HepG2 (cell line): ENCODE measurements around the gene ABCG8.

Experiments
- ATF2 ChIP-seq: sonication (generic); formaldehyde crosslinking; IDR thresholded peaks from 2 replicates; pipeline ENCODE4 v1.4.0; 2020; ENCODE audit warnings: missing genetic modification reagents
- BRF2 ChIP-seq: sonication (generic); formaldehyde crosslinking; IDR thresholded peaks from 2 replicates; pipeline ENCODE4 v1.8.1; 2022; ENCODE audit warnings: mild to moderate bottlenecking, missing genetic modification reagents
- CREB1 ChIP-seq, 2 experiments: fragments of 450-650 bp in 1 of 2; IDR thresholded peaks; 2 replicates each; pipeline ENCODE4 v1.6.1; 2016 to 2017; ENCODE audit warnings: control low read depth in 1 of 2, mild to moderate bottlenecking in 1 of 2, missing compliant biosample characterization in 1 of 2, missing genetic modification characterization in 1 of 2
- HOXA7 ChIP-seq: sonication (generic); formaldehyde crosslinking; IDR thresholded peaks from 2 replicates; pipeline ENCODE4 v1.8.1; 2022; ENCODE audit warnings: mild to moderate bottlenecking, missing genetic modification reagents, moderate library complexity
- MYNN ChIP-seq: sonication (generic); formaldehyde crosslinking; IDR thresholded peaks from 2 replicates; pipeline ENCODE4 v1.4.0; 2020; ENCODE audit warnings: mild to moderate bottlenecking, low read depth, missing genetic modification reagents
- NFE2L2 ChIP-seq: fragments of 150-350 bp; IDR thresholded peaks from 2 replicates; pipeline ENCODE4 v1.6.1; 2014; ENCODE audit warnings: low read length
- NR2F2 ChIP-seq: IDR thresholded peaks from 2 replicates; pipeline ENCODE4 v1.6.1; 2012; ENCODE audit warnings: low read depth, inconsistent platforms, borderline replicate concordance
- RBFOX2 ChIP-seq: fragments of 200-400 bp; formaldehyde crosslinking; IDR thresholded peaks from 2 replicates; pipeline ENCODE4 v1.6.1; 2017; ENCODE audit warnings: low read depth, mild to moderate bottlenecking, low read length
- ZBTB49 ChIP-seq: sonication (generic); formaldehyde crosslinking; IDR thresholded peaks from 2 replicates; pipeline ENCODE4 v1.4.0; 2020; ENCODE audit warnings: missing genetic modification reagents, borderline replicate concordance
- ZKSCAN1 ChIP-seq: fragments of 150-350 bp; IDR thresholded peaks from 2 replicates; pipeline ENCODE4 v1.6.1; 2014; ENCODE audit warnings: low read length
- ZNF343 ChIP-seq: sonication (generic); formaldehyde crosslinking; IDR thresholded peaks from 2 replicates; pipeline ENCODE4 v1.4.0; 2020; ENCODE audit warnings: mild to moderate bottlenecking, missing genetic modification reagents
- ZNF577 ChIP-seq: sonication (generic); formaldehyde crosslinking; IDR thresholded peaks from 2 replicates; pipeline ENCODE4 v1.4.0; 2020; ENCODE audit warnings: mild to moderate bottlenecking, low read depth, missing genetic modification reagents, borderline replicate concordance

- TF ChIP-seq ZNF577 (CRISPR knock-in tag) = no peak
- TF ChIP-seq ZKSCAN1 = no peak
- no peak for TF ChIP-seq ATF2 (CRISPR knock-in tag)
- TF ChIP-seq MYNN = no peak
- no peak for TF ChIP-seq RBFOX2
- no peak for TF ChIP-seq ZNF343 (CRISPR knock-in tag)
- no peak for TF ChIP-seq BRF2 (CRISPR knock-in tag)
- TF ChIP-seq NR2F2 = no peak
- TF ChIP-seq ZBTB49 (CRISPR knock-in tag) = no peak
- TF ChIP-seq CREB1 (IDR thresholded peaks at IDR 0.05) = no peak
- TF ChIP-seq CREB1 (CRISPR knock-in tag; IDR thresholded peaks at IDR 0.05) = no peak
- no peak for TF ChIP-seq HOXA7
- TF ChIP-seq NFE2L2 = no peak
These were observed 35.7 kb upstream of the ABCG8 start for GRCh38 chr2:43803113-43803512.
